DND-41 (cell line): ENCODE data around the gene TCAP.
A peak's percentile ranks its signal among the peaks of the same experiment; 100 is the strongest.

Experiments
- ATAC-seq: fragments of 200-7000 bp; cut with Tn5 transposase; 3 replicates; pipeline ENCODE4 v1.9.1; 2021; ENCODE audit warnings: low read depth; ENCODE audit not compliant: insufficient read depth
- DNase-seq: peaks from one replicate; pipeline ENCODE4 v3.0.0-alpha.2; 2020
- H2AFZ ChIP-seq: 2 replicates; pipeline ENCODE4 v1.6.0; 2012; ENCODE audit warnings: low read depth, low read length
- H3K27ac ChIP-seq: 2 replicates; pipeline ENCODE4 v1.5.1; 2012; ENCODE audit warnings: low read length, inconsistent platforms
- H3K27me3 ChIP-seq: fragments of 200-600 bp; sonication (generic); 2 replicates; pipeline ENCODE4 v1.6.0; 2012; ENCODE audit warnings: low read length, mild to moderate bottlenecking, inconsistent platforms; ENCODE audit not compliant: insufficient read depth, poor library complexity
- H3K36me3 ChIP-seq: 2 replicates; pipeline ENCODE4 v1.5.1; 2012; ENCODE audit warnings: low read length, inconsistent platforms; ENCODE audit not compliant: insufficient read depth
- H3K4me1 ChIP-seq: 2 replicates; pipeline ENCODE4 v1.5.1; 2012; ENCODE audit warnings: mild to moderate bottlenecking, low read length; ENCODE audit not compliant: insufficient read depth
- H3K4me2 ChIP-seq: 2 replicates; pipeline ENCODE4 v1.6.0; 2012; ENCODE audit warnings: mild to moderate bottlenecking, moderate library complexity, low read length, inconsistent platforms; ENCODE audit not compliant: insufficient read depth
- H3K4me3 ChIP-seq, 2 experiments: fragments of 200-600 bp in 1 of 2; shearing (Covaris generic) in 1 of 2; 2 replicates each; pipeline ENCODE4 v1.5.1; 2012 to 2016; ENCODE audit warnings: inconsistent platforms in 2 of 2, low read length in 2 of 2, mild to moderate bottlenecking in 2 of 2, low read depth in 1 of 2, moderate library complexity in 1 of 2
- H3K79me2 ChIP-seq: 2 replicates; pipeline ENCODE4 v1.6.0; 2012; ENCODE audit warnings: low read length, inconsistent platforms; ENCODE audit not compliant: insufficient read depth
- H3K9ac ChIP-seq: 2 replicates; pipeline ENCODE4 v1.6.0; 2012; ENCODE audit warnings: low read depth, mild to moderate bottlenecking, inconsistent platforms, low read length, moderate library complexity
- H3K9me3 ChIP-seq: 2 replicates; pipeline ENCODE4 v1.5.1; 2012; ENCODE audit warnings: low read length, moderate library complexity, mild to moderate bottlenecking, inconsistent platforms; ENCODE audit not compliant: insufficient read depth, severe bottlenecking
- H4K20me1 ChIP-seq: 2 replicates; pipeline ENCODE4 v1.6.0; 2012; ENCODE audit warnings: low read length; ENCODE audit not compliant: insufficient read depth
- EZH2 ChIP-seq: IDR thresholded peaks from 3 replicates; pipeline ENCODE4 v1.6.1; 2012; ENCODE audit warnings: borderline replicate concordance, low read depth, mild to moderate bottlenecking, moderate library complexity, low read length, inconsistent platforms; ENCODE audit not compliant: severe bottlenecking
- TF ChIP-seq, protein P1 (sequence below): IDR thresholded peaks from 2 replicates; pipeline ENCODE4 v1.5.1; 2012; ENCODE audit warnings: borderline replicate concordance, low read length, moderate library complexity, mild to moderate bottlenecking; ENCODE audit not compliant: poor library complexity, severe bottlenecking; ENCODE audit errors: extremely low read depth

Gene TCAP

DNA sequence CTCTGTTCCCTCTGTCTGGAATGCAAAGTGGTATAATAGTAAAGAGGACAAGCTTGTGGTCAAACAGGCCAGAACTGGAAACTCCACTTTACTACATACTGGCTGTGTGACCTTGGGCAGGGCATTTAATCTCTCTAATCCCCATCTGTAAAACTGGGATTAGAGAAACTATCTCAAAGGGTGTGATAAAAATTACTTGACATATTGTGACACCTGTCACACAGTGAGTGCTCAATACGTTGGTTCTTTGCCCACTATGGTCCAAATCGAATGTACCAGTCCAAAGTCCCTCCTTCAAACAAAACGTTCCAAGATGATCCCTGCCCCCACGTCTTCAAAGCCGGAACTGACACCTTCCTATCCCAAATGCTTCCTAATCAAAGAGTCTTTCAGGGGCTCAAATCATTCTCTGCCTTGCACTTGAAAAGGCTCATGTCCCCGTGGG is 22.0 kb downstream of the TCAP start:
- H3K36me3 ChIP-seq: peaks cover 6% of the 10 kb centered on the region; the same call in 1 of the 2 replicates
- H3K9ac ChIP-seq: peak overlapping the region; percentile 74
- DNase-seq: no peak
- H3K4me3 ChIP-seq: peak overlapping the region; percentile 77 to 80; a peak in 3 of 4 replicates
- H3K4me1 ChIP-seq: peaks cover 25% of the 10 kb centered on the region
- peak overlapping the region; percentile 85 for H3K27ac ChIP-seq
- peak overlapping the region; percentile 93 for H3K4me2 ChIP-seq
- TF ChIP-seq, protein P1, sequence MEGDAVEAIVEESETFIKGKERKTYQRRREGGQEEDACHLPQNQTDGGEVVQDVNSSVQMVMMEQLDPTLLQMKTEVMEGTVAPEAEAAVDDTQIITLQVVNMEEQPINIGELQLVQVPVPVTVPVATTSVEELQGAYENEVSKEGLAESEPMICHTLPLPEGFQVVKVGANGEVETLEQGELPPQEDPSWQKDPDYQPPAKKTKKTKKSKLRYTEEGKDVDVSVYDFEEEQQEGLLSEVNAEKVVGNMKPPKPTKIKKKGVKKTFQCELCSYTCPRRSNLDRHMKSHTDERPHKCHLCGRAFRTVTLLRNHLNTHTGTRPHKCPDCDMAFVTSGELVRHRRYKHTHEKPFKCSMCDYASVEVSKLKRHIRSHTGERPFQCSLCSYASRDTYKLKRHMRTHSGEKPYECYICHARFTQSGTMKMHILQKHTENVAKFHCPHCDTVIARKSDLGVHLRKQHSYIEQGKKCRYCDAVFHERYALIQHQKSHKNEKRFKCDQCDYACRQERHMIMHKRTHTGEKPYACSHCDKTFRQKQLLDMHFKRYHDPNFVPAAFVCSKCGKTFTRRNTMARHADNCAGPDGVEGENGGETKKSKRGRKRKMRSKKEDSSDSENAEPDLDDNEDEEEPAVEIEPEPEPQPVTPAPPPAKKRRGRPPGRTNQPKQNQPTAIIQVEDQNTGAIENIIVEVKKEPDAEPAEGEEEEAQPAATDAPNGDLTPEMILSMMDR: no peak
- no peak for TF ChIP-seq EZH2
- H3K9me3 ChIP-seq: no peaks in the 10 kb centered on the region
- no peak for ATAC-seq
- H2AFZ ChIP-seq: peak overlapping the region; percentile 67
- no peaks in the 10 kb centered on the region for H4K20me1 ChIP-seq
- no peaks in the 10 kb centered on the region for H3K79me2 ChIP-seq
- H3K27me3 ChIP-seq: no peaks in the 10 kb centered on the region

DNA sequence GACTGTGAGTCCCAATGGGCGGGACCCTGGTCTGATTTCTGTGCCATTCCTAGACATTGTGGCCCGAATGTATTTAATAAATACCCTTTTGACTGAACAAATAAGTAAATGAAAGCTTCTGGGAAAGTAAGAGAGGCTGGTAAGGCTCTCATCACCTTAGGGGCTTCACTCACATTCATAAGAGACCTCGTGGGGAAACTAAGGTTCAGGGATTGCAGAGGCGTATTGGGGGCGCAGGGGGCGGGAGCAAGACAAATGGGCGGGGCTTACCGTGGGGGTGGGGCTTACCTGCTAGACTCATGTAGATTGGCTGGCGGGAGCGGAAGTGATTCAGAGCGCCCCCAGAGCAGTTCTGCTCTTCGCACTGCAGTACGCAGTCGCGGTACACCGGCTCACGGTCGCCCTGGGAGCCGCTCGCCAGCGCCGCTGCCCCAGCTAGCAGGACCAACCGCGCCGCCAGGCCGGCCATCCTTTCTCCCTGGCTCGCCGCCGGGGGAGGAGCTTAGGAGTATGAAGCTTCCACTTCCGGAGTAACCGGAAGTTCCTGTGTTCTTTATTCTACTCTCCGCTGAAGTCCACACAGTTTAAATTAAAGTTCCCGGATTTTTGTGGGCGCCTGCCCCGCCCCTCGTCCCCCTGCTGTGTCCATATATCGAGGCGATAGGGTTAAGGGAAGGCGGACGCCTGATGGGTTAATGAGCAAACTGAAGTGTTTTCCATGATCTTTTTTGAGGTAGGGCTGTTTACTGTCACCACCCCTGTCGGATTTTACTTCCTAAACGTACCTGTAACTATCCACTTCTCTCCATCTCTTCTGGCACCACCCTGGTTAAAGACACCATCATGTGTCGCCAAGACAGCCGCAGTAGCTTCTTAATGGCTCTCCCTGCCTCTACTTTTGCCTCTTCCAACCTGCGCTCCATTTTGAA is 22.7 kb downstream of the TCAP start, which contains the start of gene PGAP3:
Gene PGAP3 (minus strand): TSS at position 512 of the 929 bp plus-strand sequence. CDS start 43 bp downstream, at position 469.
- H4K20me1 ChIP-seq: no peaks in the 10 kb centered on the region
- peak within 1 kb of the TSS; percentile 85 for H3K27ac ChIP-seq
- DNase-seq (peak; percentile 92), ATAC-seq (peak; percentile 95)
- no peaks in the 10 kb centered on the region for H3K79me2 ChIP-seq
- peak within 1 kb of the TSS; percentile 74 for H3K9ac ChIP-seq
- peaks cover 25% of the 10 kb centered on the region for H3K4me1 ChIP-seq
- H3K9me3 ChIP-seq: no peaks in the 10 kb centered on the region
- H2AFZ ChIP-seq: peak within 1 kb of the TSS; percentile 67
- peak within 1 kb of the TSS; percentile 77 to 80 for H3K4me3 ChIP-seq
- H3K27me3 ChIP-seq: no peaks in the 10 kb centered on the region
- TF ChIP-seq EZH2: no peak
- TF ChIP-seq, protein P1: peak; percentile 24
- H3K4me2 ChIP-seq: peak within 1 kb of the TSS; percentile 93
- H3K36me3 ChIP-seq: peaks cover 6% of the 10 kb centered on the region; the same call in 1 of the 2 replicates

DNA sequence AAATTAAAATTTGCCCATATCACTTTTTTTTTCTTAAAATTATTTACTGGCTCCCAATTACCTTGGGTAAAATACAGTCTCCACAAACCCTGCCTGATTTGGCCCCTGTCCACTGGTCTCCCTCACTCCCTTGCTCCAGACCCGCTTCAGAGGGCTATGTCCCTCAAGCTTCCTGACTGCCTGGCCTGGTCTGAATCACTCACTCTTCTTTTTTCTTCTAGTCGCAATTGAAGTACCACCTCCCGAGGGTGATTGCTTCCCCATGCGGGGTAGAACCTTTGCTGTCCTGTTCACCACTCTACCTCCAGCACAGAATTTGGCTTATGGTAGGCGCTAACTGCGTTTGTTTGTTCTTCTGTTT is 23.3 kb downstream of the TCAP start:
- Histone ChIP-seq H3K27ac (peak overlapping the region; percentile 85), H3K9me3 (no peaks in the 10 kb centered on the region), H3K4me1 (peaks cover 25% of the 10 kb centered on the region), H3K4me3 (peak overlapping the region; percentile 77 to 80), H3K79me2 (no peaks in the 10 kb centered on the region), H2AFZ (peak overlapping the region; percentile 67), H3K9ac (peak overlapping the region; percentile 74), H3K36me3 (peaks cover 2% of the 10 kb centered on the region; the same call in 1 of the 2 replicates), H3K27me3 (no peaks in the 10 kb centered on the region), H3K4me2 (peak overlapping the region; percentile 93), H4K20me1 (no peaks in the 10 kb centered on the region)
- TF ChIP-seq, protein P1: no peak
- no peak for TF ChIP-seq EZH2
- ATAC-seq (no peak), DNase-seq (no peak)
